GM12892 (cell line): ENCODE data around the gene ADAMTSL3.
"Not testable (repeated sequence)": the region's sequence is repeated elsewhere in the genome, so short reads cannot be mapped to it uniquely, and the experiment has no call there.

ENCODE experiments used
- DNase-seq: peaks from one replicate; pipeline ENCODE4 v3.0.0; 2011; ENCODE audit not compliant: insufficient read length
- FAIRE-seq: peaks from 2 replicates; lab custom pipeline; 2011; peaks lifted over from hg19 to GRCh38; lab: Jason Lieb, UNC
- POLR2A ChIP-seq: IDR thresholded peaks from 2 replicates; pipeline ENCODE4 v1.6.1; 2011; ENCODE audit warnings: low read depth, low read length, control low read depth
- POLR2AphosphoS5 ChIP-seq: IDR thresholded peaks from 2 replicates; pipeline ENCODE4 v1.6.1; 2011; ENCODE audit warnings: low read depth, low read length, control low read depth
- TAF1 ChIP-seq: IDR thresholded peaks from 2 replicates; pipeline ENCODE4 v1.6.1; 2011; ENCODE audit warnings: low read depth, mild to moderate bottlenecking, control low read depth, low read length, borderline replicate concordance

ADAMTSL3 gene

DNA sequence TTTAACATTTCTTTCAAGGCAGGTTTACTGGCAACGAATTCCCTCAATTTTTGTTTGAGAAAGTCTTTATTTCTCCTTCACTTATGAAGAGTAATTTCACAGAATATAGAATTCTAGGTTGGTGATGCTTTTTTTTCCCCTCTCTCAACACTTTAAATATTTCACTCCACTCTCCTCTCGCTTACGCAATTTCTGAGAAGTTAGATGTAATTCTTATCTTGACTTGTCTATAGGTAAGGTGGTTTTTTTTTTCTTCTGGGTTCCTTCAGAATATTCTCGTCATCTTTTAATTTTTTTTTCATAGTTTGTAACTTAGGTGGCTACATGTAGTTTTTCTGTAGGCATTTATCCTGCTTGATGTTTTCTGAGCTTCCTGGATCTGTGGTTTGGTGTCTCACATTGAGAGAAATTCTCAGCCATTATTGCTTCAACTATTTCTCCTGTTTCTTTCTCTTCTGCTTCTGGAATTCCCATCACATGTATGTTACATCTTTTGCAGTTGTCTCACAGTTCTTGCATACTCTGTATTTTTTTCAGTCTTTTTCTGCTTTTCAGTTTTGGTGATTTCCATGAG is 392.2 kb downstream of the ADAMTSL3 start:
- FAIRE-seq, result no peak
- TF ChIP-seq POLR2AphosphoS5, result no peak
- TF ChIP-seq POLR2A, result no peak
- no peak for TF ChIP-seq TAF1
- DNase-seq, result no peak

DNA sequence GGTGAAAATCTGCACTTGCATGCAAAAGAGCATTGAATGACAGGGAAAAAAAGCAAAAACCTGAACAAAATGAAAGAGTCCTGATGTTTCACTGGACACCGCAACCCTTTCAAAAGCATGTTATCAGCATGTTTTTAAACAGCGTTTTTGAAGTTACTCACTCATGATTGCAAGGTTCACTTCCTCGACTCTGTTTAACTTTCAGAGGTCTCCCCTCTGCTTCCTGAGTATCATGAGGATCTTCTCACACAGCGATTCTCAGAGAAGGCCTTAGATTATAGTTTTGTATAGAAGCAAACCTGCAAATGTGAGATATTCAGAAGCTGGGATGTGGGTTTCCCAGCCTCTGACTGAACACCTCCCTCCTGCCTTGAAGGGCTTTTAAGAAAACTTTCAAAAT is 395.6 kb downstream of the ADAMTSL3 start:
- FAIRE-seq, result peak; percentile 82
- not testable (repeated sequence) for DNase-seq

GRCh38 chr15:84050076-84050475 is 396.2 kb downstream of the ADAMTSL3 start:
- TF ChIP-seq TAF1 (no peak), POLR2A (no peak), POLR2AphosphoS5 (no peak)
- no peak for DNase-seq
- peak; percentile 77 for FAIRE-seq

DNA sequence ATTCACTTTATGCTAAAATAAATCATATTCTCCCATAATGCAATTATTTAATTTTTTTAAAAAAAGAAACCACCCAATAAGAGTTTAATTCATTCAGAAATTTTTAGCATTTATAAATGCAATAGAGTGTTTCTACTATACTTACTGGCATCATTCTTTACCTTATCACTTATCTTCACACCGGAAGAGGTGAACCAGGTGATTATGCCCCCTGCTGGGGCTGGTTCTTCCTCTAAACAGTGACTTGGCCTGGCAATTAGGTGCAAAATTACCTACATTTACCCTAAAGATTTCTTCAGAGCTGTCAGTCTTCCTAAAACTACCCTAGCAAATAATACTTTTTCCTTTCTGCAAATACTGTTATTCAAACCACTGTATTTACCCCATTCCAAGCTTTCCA is 397.2 kb downstream of the ADAMTSL3 start:
- DNase-seq, result not testable (repeated sequence)
- peak; percentile 86 for FAIRE-seq

DNA sequence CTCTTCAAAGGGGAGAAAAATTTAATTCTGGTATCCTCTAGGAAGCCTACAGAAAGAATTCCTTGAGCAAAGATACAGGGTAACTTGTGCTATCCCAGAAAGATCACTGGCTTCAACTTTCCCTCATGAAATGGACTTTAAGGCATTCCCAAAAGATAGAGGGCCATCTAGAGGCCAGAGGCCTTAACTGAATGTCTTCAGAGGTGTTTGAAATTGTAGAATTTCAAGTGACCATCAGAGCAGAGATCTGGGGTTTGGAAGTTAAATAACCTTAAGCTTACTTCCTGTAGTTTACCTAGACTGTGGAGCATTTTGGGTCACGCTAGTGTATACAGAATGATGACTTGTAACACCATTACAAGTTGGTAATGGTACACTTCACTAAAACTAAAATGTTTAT is 400.6 kb downstream of the ADAMTSL3 start:
- not testable (repeated sequence) for DNase-seq
- peak; percentile 81 for FAIRE-seq

- no peak for FAIRE-seq
- TF ChIP-seq TAF1 (no peak), POLR2A (no peak), POLR2AphosphoS5 (no peak)
- DNase-seq, result no peak
These were observed 403.9 kb downstream of the ADAMTSL3 start for GRCh38 chr15:84057714-84058331.

DNA sequence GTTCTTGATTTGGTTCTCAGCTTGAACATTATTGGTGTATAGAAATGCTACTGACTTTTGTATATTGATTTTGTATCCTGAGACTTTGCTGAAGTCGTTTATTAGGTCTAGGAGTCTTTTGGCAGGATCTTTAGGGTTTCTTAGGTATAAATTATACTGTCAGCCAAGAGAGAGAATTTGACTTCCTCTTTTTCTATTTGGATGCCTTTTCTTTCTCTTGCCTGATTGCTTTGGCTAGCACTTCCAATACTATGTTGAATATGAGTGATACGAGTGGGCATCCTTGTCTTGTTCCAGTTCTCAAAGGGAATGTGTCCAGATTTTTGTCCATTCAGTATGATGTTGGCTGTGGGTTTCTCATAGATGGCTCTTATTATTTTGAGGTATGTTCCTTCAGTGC is 409.8 kb downstream of the ADAMTSL3 start:
- FAIRE-seq, result not testable (repeated sequence)

GRCh38 chr15:84068674-84069073 is 414.8 kb downstream of the ADAMTSL3 start:
- DNase-seq, result not testable (repeated sequence)
- FAIRE-seq, result peak; percentile 17

More for the DNA sequence above, 409.8 kb downstream of the ADAMTSL3 start:
- not testable (repeated sequence) for DNase-seq

GRCh38 chr15:84078038-84078437 is 424.1 kb downstream of the ADAMTSL3 start:
- not testable (repeated sequence) for FAIRE-seq, DNase-seq

GRCh38 chr15:84079325-84079884 is 425.5 kb downstream of the ADAMTSL3 start:
- FAIRE-seq, DNase-seq: not testable (repeated sequence)

DNA sequence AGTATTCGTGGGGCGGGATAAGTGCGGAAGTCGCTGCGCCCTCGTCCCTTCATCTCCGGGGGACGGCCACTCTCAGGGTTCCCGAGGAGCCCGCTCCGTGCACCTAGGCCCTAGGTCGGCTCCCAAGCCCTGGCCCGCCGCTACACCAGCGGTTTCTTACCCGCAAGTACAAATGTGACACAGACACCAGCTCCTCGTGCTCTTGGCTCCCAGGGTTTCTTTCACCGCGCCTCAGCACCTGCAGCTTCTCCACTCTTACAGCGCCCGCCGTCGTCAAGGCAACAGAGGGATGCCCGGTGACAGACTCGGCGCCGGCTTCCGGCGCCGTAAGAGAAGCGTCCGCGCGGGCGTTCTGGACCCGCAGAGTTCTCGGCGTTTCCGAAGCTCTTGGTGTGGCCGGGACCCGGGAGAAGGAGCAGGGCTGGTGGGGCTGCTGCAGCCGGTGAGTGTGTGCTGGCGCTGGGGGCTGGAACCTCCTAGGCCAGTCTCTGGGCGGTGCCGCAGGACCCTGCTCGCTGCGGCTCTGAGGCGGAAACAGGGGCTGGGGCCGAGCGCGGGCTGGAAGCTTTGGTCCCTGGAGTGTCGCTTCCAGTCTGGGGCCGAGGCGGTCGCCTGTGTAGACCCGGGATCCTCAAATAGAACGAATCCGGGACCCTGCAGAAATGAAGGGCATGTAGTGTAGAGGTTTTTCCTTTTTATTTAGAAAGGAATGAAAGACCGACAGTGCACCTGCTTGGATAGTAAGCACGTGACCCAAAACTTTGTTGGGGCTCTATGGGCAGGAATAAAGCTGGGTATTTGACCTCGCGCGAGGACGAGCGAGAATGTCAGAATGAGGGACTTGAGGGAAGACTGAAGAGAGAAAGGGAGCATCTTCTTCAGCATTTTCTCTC is 426.2 kb downstream of the ADAMTSL3 start:
- no peak for TF ChIP-seq POLR2A
- TF ChIP-seq POLR2AphosphoS5, result no peak
- TF ChIP-seq TAF1, result no peak
- FAIRE-seq, result no peak

DNA sequence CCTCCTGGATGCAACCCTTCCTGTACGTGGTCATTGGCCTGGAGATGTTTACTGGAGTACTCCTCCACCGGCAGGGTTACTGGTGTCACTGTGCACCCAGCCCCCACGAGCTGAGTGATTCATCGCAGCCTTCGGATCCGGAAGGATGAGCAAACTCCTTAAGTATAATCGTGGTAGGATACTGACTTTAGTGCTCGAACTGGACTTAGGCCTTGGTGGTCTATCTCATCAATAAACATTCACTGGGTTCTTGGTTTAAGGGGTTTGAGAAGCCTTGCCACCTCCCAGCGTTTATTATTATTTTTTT is 426.8 kb downstream of the ADAMTSL3 start:
- DNase-seq, result not testable (repeated sequence)

More for the DNA sequence above, 426.2 kb downstream of the ADAMTSL3 start:
- DNase-seq, result peak; percentile 41

More for the DNA sequence above, 426.8 kb downstream of the ADAMTSL3 start:
- FAIRE-seq, result peak; percentile 89
